Endodermal cell (in vitro differentiated cells): ENCODE data around the gene CTNNA2. TPM values are rescaled to one million over a fixed set of nuclear protein-coding genes. Genes with fewer than 3 reads are reported as not detected.

Source experiments
- DNase-seq: peaks from one replicate; pipeline ENCODE4 v3.0.0-alpha.2; 2017
- H3K27ac ChIP-seq: 2 replicates; pipeline ENCODE4 v1.5.1; 2013; ENCODE audit warnings: mild to moderate bottlenecking, low read depth, low read length, moderate library complexity
- H3K27me3 ChIP-seq: 2 replicates; pipeline ENCODE4 v1.6.1; 2013; ENCODE audit warnings: mild to moderate bottlenecking, low read length, moderate library complexity; ENCODE audit not compliant: insufficient read depth, control insufficient read depth, poor library complexity, severe bottlenecking
- H3K36me3 ChIP-seq: 2 replicates; pipeline ENCODE4 v1.7.0; 2013; ENCODE audit warnings: mild to moderate bottlenecking, low read length, moderate library complexity; ENCODE audit not compliant: control insufficient read depth, insufficient read depth
- H3K4me1 ChIP-seq: one replicate; pipeline ENCODE4 v1.7.0; 2013; ENCODE audit warnings: low read length; ENCODE audit not compliant: control insufficient read depth, insufficient read depth
- H3K4me3 ChIP-seq: 2 replicates; pipeline ENCODE4 v1.5.1; 2013; ENCODE audit warnings: mild to moderate bottlenecking, low read length, moderate library complexity
- H3K9ac ChIP-seq: 2 replicates; pipeline ENCODE4 v1.6.1; 2013; ENCODE audit warnings: mild to moderate bottlenecking, low read length, moderate library complexity; ENCODE audit not compliant: poor library complexity, severe bottlenecking; ENCODE audit errors: extremely low read depth
- H3K9me3 ChIP-seq: 2 replicates; pipeline ENCODE4 v1.6.1; 2013; ENCODE audit warnings: mild to moderate bottlenecking, low read length, moderate library complexity; ENCODE audit not compliant: control insufficient read depth
- H3K27ac Mint-ChIP-seq: 2 replicates; pipeline ENCODE4 v1.8.0; 2020; ENCODE audit warnings: mixed read lengths
- H3K27me3 Mint-ChIP-seq: 2 replicates; pipeline ENCODE4 v1.8.0; 2021; ENCODE audit warnings: mild to moderate bottlenecking, mixed read lengths; ENCODE audit not compliant: insufficient read depth
- H3K36me3 Mint-ChIP-seq: 2 replicates; pipeline ENCODE4 v1.8.0; 2020; ENCODE audit warnings: low read depth, mixed read lengths
- H3K4me1 Mint-ChIP-seq: 2 replicates; pipeline ENCODE4 v1.8.0; 2020; ENCODE audit warnings: mixed read lengths
- H3K4me3 Mint-ChIP-seq: 2 replicates; pipeline ENCODE4 v1.8.0; 2020; ENCODE audit warnings: mild to moderate bottlenecking, moderate library complexity, mixed read lengths
- H3K9me3 Mint-ChIP-seq: 2 replicates; pipeline ENCODE4 v1.8.0; 2020; ENCODE audit warnings: mild to moderate bottlenecking, mixed read lengths
- CTCF ChIP-seq: fragments of 200-600 bp; sonication (generic); conservative IDR thresholded peaks from 2 replicates; pipeline ENCODE4 v1.5.0; 2021; ENCODE audit warnings: antibody characterized with exemption, mild to moderate bottlenecking
- WGBS, 2 experiments: methylation state at CpG; one replicate each; pipeline versions ENCODE4 v1.1.5 to v1.1.7; 2013; ENCODE audit warnings: missing lambda C conversion rate in 2 of 2, mixed read lengths in 1 of 2; ENCODE audit not compliant: insufficient coverage in 1 of 2, insufficient read length in 1 of 2; 5-methylcytosine and 5-hydroxymethylcytosine counted together
- total RNA-seq, 2 donors: library from RNA; stranded (reverse); fragmentation: NEBNext Ultra II Directional in 1 of 2; extraction: Animal tissue kit (Norgen Biotek cat#: 25700) in 1 of 2; gene quantifications; 2 replicates in 1 of 2; 3 replicates in 1 of 2; pipeline ENCODE4 v1.2.1, GENCODE V29; 2021

CTNNA2 gene
- total RNA-seq, 2 donors from 2014 or later: 7.7 to 9.8 TPM

- no peaks in the 10 kb centered on the region for H3K9me3 ChIP-seq
- WGBS, 2 experiments: 98 to 100% methylated on average over 1 to 2 of the region's 2 CpGs
- Mint-ChIP-seq H3K9me3 (no peaks in the 10 kb centered on the region), H3K4me3 (no peak overlapping the region), H3K27me3 (peaks cover 5% of the 10 kb centered on the region), H3K36me3 (no peaks in the 10 kb centered on the region), H3K27ac (no peak overlapping the region), H3K4me1 (peaks cover 37% of the 10 kb centered on the region)
- no peak for DNase-seq
- H3K4me1 ChIP-seq: peaks cover 10% of the 10 kb centered on the region
- H3K27me3 ChIP-seq: no peaks in the 10 kb centered on the region
- no peak overlapping the region for H3K4me3 ChIP-seq
- H3K27ac ChIP-seq: no peak overlapping the region
- no peak overlapping the region for H3K9ac ChIP-seq
- TF ChIP-seq CTCF: no peak
- H3K36me3 ChIP-seq: no peaks in the 10 kb centered on the region
Observed at GRCh38 chr2:80054346-80054675, 541.5 kb downstream of the CTNNA2 start.

GRCh38 chr2:80057956-80058355, 545.1 kb downstream of the CTNNA2 start:
- Histone ChIP-seq H3K4me1 (peaks cover 10% of the 10 kb centered on the region), H3K27me3 (no peaks in the 10 kb centered on the region), H3K27ac (no peak overlapping the region), H3K9ac (no peak overlapping the region), H3K9me3 (no peaks in the 10 kb centered on the region), H3K4me3 (no peak overlapping the region), H3K36me3 (no peaks in the 10 kb centered on the region)
- 97 to 100% methylated on average over 1 of the region's 1 CpG for WGBS, 2 experiments
- no peak for DNase-seq
- peaks cover 29% of the 10 kb centered on the region for H3K4me1 Mint-ChIP-seq
- no peak overlapping the region for H3K27ac Mint-ChIP-seq
- peaks cover 9% of the 10 kb centered on the region for H3K27me3 Mint-ChIP-seq
- TF ChIP-seq CTCF: no peak
- no peak overlapping the region for H3K4me3 Mint-ChIP-seq
- H3K9me3 Mint-ChIP-seq: no peaks in the 10 kb centered on the region
- no peaks in the 10 kb centered on the region for H3K36me3 Mint-ChIP-seq

- Mint-ChIP-seq H3K27me3 (peaks cover 9% of the 10 kb centered on the region), H3K27ac (no peak overlapping the region), H3K9me3 (no peaks in the 10 kb centered on the region), H3K4me3 (no peak overlapping the region), H3K4me1 (peaks cover 23% of the 10 kb centered on the region), H3K36me3 (no peaks in the 10 kb centered on the region)
- Histone ChIP-seq H3K36me3 (no peaks in the 10 kb centered on the region), H3K4me1 (peaks cover 8% of the 10 kb centered on the region), H3K27me3 (no peaks in the 10 kb centered on the region), H3K4me3 (no peak overlapping the region), H3K9me3 (no peaks in the 10 kb centered on the region), H3K27ac (no peak overlapping the region), H3K9ac (no peak overlapping the region)
- DNase-seq: no peak
- 60 to 76% methylated on average over 1 to 3 of the region's 4 CpGs for WGBS, 2 experiments
- TF ChIP-seq CTCF: no peak
Observed at GRCh38 chr2:80058562-80058961, 545.7 kb downstream of the CTNNA2 start.
